ENCODE measurements around the gene ADIG.

- TF ChIP-seq CTCF (conservative IDR thresholded peaks at IDR 0.05) (no peak), ZFX (IDR thresholded peaks at IDR 0.05) (no peak)
Measured at GRCh38 chr20:38623061-38623460, 42.1 kb downstream of the ADIG start.

Data from C4-2B (cell line).